Fibroblast of lung (primary cell): ENCODE data around the gene NPSR1.
"Not testable (repeated sequence)": the region's sequence is repeated elsewhere in the genome, so short reads cannot be mapped to it uniquely, and the experiment has no call there.

Source experiments
- EZH2 ChIP-seq: IDR thresholded peaks from 2 replicates; pipeline ENCODE4 v1.5.1; 2012; ENCODE audit warnings: low read length, control low read depth, mild to moderate bottlenecking; ENCODE audit errors: missing control alignments
- TF ChIP-seq, protein P1 (sequence below), 2 donors: IDR thresholded peaks in 1 of 2; conservative IDR thresholded peaks in 1 of 2; 1 replicate in 1 of 2; 2 replicates in 1 of 2; pipeline ENCODE4 v1.5.1; 2011 to 2012; ENCODE audit warnings: low read length in 2 of 2, control low read depth in 1 of 2, inconsistent platforms in 1 of 2, low read depth in 1 of 2, mild to moderate bottlenecking in 1 of 2

DNA sequence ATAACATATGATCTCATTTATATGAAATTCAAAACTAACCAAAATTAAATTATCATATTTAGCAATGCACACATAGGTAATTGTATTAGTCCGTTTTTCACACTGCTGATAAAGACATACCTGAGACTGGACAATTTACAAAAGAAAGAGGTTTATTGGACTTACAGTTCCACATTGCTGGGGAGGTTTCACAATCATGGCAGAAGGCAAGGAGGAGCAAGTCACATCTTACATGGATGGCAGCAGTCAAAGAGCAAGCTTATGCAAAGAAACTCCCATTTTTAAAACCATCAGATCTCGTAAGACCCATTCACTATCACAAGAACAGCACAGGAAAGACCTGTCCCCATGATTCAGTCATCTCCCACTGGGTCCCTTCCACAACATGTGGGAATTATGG, 200.4 kb downstream of the NPSR1 start:
- TF ChIP-seq, protein P1, sequence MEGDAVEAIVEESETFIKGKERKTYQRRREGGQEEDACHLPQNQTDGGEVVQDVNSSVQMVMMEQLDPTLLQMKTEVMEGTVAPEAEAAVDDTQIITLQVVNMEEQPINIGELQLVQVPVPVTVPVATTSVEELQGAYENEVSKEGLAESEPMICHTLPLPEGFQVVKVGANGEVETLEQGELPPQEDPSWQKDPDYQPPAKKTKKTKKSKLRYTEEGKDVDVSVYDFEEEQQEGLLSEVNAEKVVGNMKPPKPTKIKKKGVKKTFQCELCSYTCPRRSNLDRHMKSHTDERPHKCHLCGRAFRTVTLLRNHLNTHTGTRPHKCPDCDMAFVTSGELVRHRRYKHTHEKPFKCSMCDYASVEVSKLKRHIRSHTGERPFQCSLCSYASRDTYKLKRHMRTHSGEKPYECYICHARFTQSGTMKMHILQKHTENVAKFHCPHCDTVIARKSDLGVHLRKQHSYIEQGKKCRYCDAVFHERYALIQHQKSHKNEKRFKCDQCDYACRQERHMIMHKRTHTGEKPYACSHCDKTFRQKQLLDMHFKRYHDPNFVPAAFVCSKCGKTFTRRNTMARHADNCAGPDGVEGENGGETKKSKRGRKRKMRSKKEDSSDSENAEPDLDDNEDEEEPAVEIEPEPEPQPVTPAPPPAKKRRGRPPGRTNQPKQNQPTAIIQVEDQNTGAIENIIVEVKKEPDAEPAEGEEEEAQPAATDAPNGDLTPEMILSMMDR (conservative IDR thresholded peaks at IDR 0.05 in 1 of 2, IDR thresholded peaks at IDR 0.05 in 1 of 2; ENCODE audit: low read depth in 1 of 2, low read length in 2 of 2), result not testable (repeated sequence)
- TF ChIP-seq EZH2, result not testable (repeated sequence)
